ENCODE data around the gene CYLD.

The CYLD gene
- long read RNA-seq, transcript CYLD-214 (18 exons, 3,513 nt) = major isoform, 30 of 71 reads
- long read RNA-seq, partial matches to known transcripts = 19 of 71 reads
- long read RNA-seq, other reads (novel, unspliced or antisense) = 21 of 71 reads

DNA sequence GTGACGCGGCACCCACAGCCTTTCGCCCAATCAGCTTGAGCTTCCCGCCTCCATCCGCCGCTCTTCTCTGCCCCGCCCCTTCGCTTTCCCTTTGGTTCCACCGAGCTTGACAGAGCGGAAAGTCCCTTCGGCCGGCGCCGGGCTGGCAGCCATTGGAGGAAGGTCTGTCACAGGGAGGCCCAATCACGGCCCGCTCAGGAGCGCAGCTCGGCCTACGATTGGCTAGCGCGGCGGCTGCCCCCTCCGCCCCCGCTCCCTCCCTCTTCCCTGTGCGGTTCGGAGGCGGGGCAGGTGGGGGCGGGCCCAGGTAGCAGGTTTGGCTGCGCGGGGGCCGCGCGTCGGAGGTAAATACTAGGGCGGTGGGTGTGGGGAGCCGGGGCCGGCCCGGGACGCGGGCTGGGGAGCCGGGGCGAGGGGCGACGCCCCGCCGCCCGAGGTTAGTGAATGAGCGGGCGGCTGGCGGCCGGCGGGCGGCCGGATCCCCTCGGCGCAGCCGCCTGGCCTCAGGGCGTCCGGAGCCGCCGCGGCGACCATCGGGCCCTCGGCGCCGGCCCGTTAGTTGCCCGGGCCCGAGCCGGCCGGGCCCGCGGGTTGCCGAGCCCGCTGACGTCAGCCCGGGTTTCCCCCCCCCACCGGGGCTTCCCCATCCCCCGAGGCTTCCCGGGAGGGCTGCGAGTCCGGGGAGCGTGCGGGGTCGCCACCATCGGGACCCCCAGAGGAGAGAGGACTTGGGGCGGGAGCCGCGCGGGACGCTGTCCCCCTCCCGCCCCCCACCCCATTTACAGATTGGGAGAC, at the start of gene CYLD:
CYLD (plus strand) TSS at position 306 of the 795 bp plus-strand sequence. CDS start 7,613 bp downstream, outside the sequence.
- DNase-seq (ENCODE audit: low read depth in 1 of 2, low spot score in 1 of 2) = peak; percentile 99 to 100
- H3K4me3 ChIP-seq (replicated peaks; ENCODE audit: insufficient read depth, low read length) = peak within 1 kb of the TSS; percentile 98
- no peaks in the 10 kb centered on the region for H3K27me3 ChIP-seq (ENCODE audit: insufficient read depth, poor library complexity, severe bottlenecking)
- TF ChIP-seq GABPA (IDR thresholded peaks at IDR 0.05; ENCODE audit: low read depth) = peak; percentile 36; the same call in 1 of the 2 replicates
- TF ChIP-seq POLR2AphosphoS5 (IDR thresholded peaks at IDR 0.05; ENCODE audit: low read depth) = peak; percentile 58; the same call in 1 of the 2 replicates
- TF ChIP-seq, protein P1, sequence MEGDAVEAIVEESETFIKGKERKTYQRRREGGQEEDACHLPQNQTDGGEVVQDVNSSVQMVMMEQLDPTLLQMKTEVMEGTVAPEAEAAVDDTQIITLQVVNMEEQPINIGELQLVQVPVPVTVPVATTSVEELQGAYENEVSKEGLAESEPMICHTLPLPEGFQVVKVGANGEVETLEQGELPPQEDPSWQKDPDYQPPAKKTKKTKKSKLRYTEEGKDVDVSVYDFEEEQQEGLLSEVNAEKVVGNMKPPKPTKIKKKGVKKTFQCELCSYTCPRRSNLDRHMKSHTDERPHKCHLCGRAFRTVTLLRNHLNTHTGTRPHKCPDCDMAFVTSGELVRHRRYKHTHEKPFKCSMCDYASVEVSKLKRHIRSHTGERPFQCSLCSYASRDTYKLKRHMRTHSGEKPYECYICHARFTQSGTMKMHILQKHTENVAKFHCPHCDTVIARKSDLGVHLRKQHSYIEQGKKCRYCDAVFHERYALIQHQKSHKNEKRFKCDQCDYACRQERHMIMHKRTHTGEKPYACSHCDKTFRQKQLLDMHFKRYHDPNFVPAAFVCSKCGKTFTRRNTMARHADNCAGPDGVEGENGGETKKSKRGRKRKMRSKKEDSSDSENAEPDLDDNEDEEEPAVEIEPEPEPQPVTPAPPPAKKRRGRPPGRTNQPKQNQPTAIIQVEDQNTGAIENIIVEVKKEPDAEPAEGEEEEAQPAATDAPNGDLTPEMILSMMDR (IDR thresholded peaks at IDR 0.05; ENCODE audit: insufficient read depth, low read length) = no peak
- H3K27ac ChIP-seq (replicated peaks) = peak within 1 kb of the TSS; percentile 67

DNA sequence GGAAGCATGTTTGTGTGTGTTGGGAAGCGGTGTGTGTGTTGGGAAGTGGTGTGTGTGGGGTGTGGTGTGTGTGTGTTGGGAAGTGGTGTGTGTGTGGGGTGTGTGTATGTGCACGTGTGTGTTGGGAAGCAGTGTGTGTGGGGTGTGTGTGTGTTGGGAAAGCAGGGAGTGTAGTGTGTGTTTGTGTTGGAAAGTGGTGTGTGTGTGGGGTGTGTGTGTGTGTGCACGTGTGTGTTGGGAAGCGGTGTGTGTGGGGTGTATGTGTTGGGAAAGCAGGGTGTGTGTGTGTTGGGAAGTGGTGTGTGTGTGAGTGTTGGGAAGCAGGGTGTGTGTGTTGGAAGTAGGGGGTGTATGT, 49.3 kb upstream of the CYLD start:
- Histone ChIP-seq H3K4me3 (replicated peaks; ENCODE audit: insufficient read depth, low read length) (no peak overlapping the region), H3K27ac (replicated peaks) (no peak overlapping the region), H3K27me3 (ENCODE audit: insufficient read depth, poor library complexity, severe bottlenecking) (no peaks in the 10 kb centered on the region)
- TF ChIP-seq, protein P1 (IDR thresholded peaks at IDR 0.05; ENCODE audit: insufficient read depth, low read length) = no peak
- TF ChIP-seq, protein P2, sequence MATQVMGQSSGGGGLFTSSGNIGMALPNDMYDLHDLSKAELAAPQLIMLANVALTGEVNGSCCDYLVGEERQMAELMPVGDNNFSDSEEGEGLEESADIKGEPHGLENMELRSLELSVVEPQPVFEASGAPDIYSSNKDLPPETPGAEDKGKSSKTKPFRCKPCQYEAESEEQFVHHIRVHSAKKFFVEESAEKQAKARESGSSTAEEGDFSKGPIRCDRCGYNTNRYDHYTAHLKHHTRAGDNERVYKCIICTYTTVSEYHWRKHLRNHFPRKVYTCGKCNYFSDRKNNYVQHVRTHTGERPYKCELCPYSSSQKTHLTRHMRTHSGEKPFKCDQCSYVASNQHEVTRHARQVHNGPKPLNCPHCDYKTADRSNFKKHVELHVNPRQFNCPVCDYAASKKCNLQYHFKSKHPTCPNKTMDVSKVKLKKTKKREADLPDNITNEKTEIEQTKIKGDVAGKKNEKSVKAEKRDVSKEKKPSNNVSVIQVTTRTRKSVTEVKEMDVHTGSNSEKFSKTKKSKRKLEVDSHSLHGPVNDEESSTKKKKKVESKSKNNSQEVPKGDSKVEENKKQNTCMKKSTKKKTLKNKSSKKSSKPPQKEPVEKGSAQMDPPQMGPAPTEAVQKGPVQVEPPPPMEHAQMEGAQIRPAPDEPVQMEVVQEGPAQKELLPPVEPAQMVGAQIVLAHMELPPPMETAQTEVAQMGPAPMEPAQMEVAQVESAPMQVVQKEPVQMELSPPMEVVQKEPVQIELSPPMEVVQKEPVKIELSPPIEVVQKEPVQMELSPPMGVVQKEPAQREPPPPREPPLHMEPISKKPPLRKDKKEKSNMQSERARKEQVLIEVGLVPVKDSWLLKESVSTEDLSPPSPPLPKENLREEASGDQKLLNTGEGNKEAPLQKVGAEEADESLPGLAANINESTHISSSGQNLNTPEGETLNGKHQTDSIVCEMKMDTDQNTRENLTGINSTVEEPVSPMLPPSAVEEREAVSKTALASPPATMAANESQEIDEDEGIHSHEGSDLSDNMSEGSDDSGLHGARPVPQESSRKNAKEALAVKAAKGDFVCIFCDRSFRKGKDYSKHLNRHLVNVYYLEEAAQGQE (IDR thresholded peaks at IDR 0.05; ENCODE audit: insufficient replicate concordance, low read depth) = no peak
- no peak for TF ChIP-seq GABPA (IDR thresholded peaks at IDR 0.05; ENCODE audit: low read depth)
- no peak for TF ChIP-seq POLR2AphosphoS5 (IDR thresholded peaks at IDR 0.05; ENCODE audit: low read depth)
- TF ChIP-seq SPI1 (IDR thresholded peaks at IDR 0.05; ENCODE audit: borderline replicate concordance, low read depth) = no peak
- DNase-seq (ENCODE audit: low read depth in 1 of 2, low spot score in 1 of 2) = no peak

DNA sequence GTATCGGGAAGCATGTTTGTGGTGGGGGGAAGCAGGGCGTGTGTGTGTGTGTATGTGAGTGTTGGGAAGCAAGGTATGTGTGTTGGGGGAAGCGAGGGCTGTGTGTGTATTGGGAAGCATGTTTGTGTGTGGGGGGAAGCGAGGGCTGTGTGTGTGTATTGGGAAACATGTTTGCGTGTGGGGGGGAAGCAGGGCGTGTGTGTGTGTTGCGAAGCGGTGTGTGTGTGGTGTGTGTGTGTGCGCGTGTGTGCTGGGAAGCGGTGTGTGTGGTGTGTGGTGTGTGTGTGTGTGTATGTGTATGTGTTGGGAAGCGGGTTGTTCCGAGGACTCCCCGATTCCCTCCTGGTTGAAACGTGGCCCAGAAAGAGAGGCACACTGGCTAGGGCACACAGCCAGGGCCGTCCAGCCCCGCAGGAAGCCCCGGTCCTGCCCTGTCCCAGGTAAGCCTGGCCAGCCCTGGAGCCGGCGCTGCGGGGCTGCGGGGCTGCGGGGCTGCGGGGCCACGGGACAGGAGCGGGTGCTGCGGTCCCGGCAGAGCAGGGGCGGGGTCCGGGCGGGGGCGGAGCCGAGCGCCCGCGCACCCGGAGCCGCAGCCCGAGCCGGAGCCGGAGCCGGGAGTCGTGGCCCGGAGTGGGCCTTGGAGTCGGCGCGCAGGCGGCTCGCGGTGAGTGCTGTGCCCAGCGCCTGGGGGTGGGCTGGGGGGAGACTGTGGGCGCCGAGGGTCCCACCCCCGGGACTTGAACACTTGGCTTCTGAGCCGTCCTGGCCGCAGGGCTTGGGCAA, 48.7 kb upstream of the CYLD start, which contains the start of gene NOD2:
NOD2 (plus strand) TSS at position 608 of the 783 bp plus-strand sequence. CDS start 5,890 bp downstream, outside the sequence.
- peak within 1 kb of the TSS; percentile 38 for H3K4me3 ChIP-seq (replicated peaks; ENCODE audit: insufficient read depth, low read length)
- TF ChIP-seq, protein P2 (IDR thresholded peaks at IDR 0.05; ENCODE audit: insufficient replicate concordance, low read depth) = no peak
- TF ChIP-seq GABPA (IDR thresholded peaks at IDR 0.05; ENCODE audit: low read depth) (no peak), POLR2AphosphoS5 (IDR thresholded peaks at IDR 0.05; ENCODE audit: low read depth) (no peak), SPI1 (IDR thresholded peaks at IDR 0.05; ENCODE audit: borderline replicate concordance, low read depth) (no peak)
- TF ChIP-seq, protein P1 (IDR thresholded peaks at IDR 0.05; ENCODE audit: insufficient read depth, low read length) = no peak
- H3K27me3 ChIP-seq (ENCODE audit: insufficient read depth, poor library complexity, severe bottlenecking) = no peaks in the 10 kb centered on the region
- no peak within 1 kb of the TSS for H3K27ac ChIP-seq (replicated peaks)
- no peak for DNase-seq (ENCODE audit: low read depth in 1 of 2, low spot score in 1 of 2)
